WTC11 (cell line): ENCODE data around the gene KLHL25. TPM values are rescaled to one million over a fixed set of nuclear protein-coding genes. Genes with fewer than 3 reads are reported as not detected.

Experiments
- ATAC-seq: fragments of 200-7000 bp; cut with Tn5 transposase; 2 replicates; pipeline ENCODE4 v1.10.0; 2021; ENCODE audit warnings: mild to moderate bottlenecking, moderate library complexity
- CTCF ChIA-PET: fragments of 300-600 bp; sonication (Branson Sonifier 250); formaldehyde crosslinking; loops from one replicate; lab custom pipeline; 2021; ENCODE audit warnings: antibody characterized with exemption; lab: Charles Lee
- POLR2A ChIA-PET: fragments of 350-600 bp; sonication (Branson Sonifier 250); formaldehyde crosslinking; loops from one replicate; lab custom pipeline; 2021; ENCODE audit warnings: antibody characterized with exemption; lab: Charles Lee
- DNase-seq: peaks from one replicate; pipeline ENCODE4 v3.0.0; 2021; ENCODE audit warnings: low spot score
- H3K27ac Mint-ChIP-seq: 2 replicates; pipeline ENCODE4 v1.8.0; 2021; ENCODE audit warnings: mixed read lengths
- H3K27me3 Mint-ChIP-seq: 2 replicates; pipeline ENCODE4 v1.8.0; 2021; ENCODE audit warnings: low read depth, mild to moderate bottlenecking, moderate library complexity, mixed read lengths
- H3K36me3 Mint-ChIP-seq: 2 replicates; pipeline ENCODE4 v1.8.0; 2021; ENCODE audit warnings: mixed read lengths
- H3K4me1 Mint-ChIP-seq: 2 replicates; pipeline ENCODE4 v1.8.0; 2022; ENCODE audit warnings: mixed read lengths
- H3K4me3 Mint-ChIP-seq: 2 replicates; pipeline ENCODE4 v1.8.0; 2021; ENCODE audit warnings: mild to moderate bottlenecking, moderate library complexity, mixed read lengths
- H3K9me3 Mint-ChIP-seq: 2 replicates; pipeline ENCODE4 v1.8.0; 2021; ENCODE audit warnings: mixed read lengths
- CREM ChIP-seq: sonication (generic); formaldehyde crosslinking; IDR thresholded peaks from 2 replicates; pipeline ENCODE4 v1.8.1; 2022; ENCODE audit warnings: mild to moderate bottlenecking, missing genetic modification reagents, moderate library complexity
- ESRRA ChIP-seq: sonication (generic); formaldehyde crosslinking; IDR thresholded peaks from 2 replicates; pipeline ENCODE4 v1.8.1; 2022; ENCODE audit warnings: mild to moderate bottlenecking, missing genetic modification reagents, borderline replicate concordance
- FOXK1 ChIP-seq: sonication (generic); formaldehyde crosslinking; IDR thresholded peaks from 2 replicates; pipeline ENCODE4 v1.8.0; 2022; ENCODE audit warnings: mild to moderate bottlenecking, moderate library complexity, missing genetic modification reagents
- FOXP1 ChIP-seq: sonication (generic); formaldehyde crosslinking; IDR thresholded peaks from 2 replicates; pipeline ENCODE4 v1.8.0; 2022; ENCODE audit warnings: missing genetic modification reagents, mild to moderate bottlenecking, moderate library complexity, borderline replicate concordance
- IRF2 ChIP-seq: sonication (generic); formaldehyde crosslinking; IDR thresholded peaks from 2 replicates; pipeline ENCODE4 v1.8.0; 2022; ENCODE audit warnings: low read depth, missing genetic modification reagents, borderline replicate concordance
- NFATC4 ChIP-seq: fragments of 250-450 bp; sonication (Bioruptor Pico); IDR thresholded peaks from 2 replicates; pipeline ENCODE4 v1.9.0; 2021; ENCODE audit warnings: mild to moderate bottlenecking
- NFYB ChIP-seq: sonication (generic); formaldehyde crosslinking; conservative IDR thresholded peaks from 2 replicates; pipeline ENCODE4 v1.8.0; 2022; ENCODE audit warnings: low read depth, missing genetic modification reagents
- NR1H2 ChIP-seq: sonication (generic); formaldehyde crosslinking; IDR thresholded peaks from 2 replicates; pipeline ENCODE4 v1.9.0; 2021; ENCODE audit warnings: mild to moderate bottlenecking, moderate library complexity, missing genetic modification reagents
- NR3C1 ChIP-seq: sonication (generic); formaldehyde crosslinking; conservative IDR thresholded peaks from 2 replicates; pipeline ENCODE4 v1.8.1; 2023; ENCODE audit warnings: low read depth, mild to moderate bottlenecking, missing genetic modification reagents
- TEAD4 ChIP-seq: sonication (generic); formaldehyde crosslinking; IDR thresholded peaks from 2 replicates; pipeline ENCODE4 v1.8.0; 2022; ENCODE audit warnings: mild to moderate bottlenecking, missing genetic modification reagents
- TP53 ChIP-seq: sonication (generic); formaldehyde crosslinking; IDR thresholded peaks from 2 replicates; pipeline ENCODE4 v1.8.1; 2023; ENCODE audit warnings: mild to moderate bottlenecking, missing genetic modification reagents
- ZBTB21 ChIP-seq: sonication (generic); formaldehyde crosslinking; IDR thresholded peaks from 2 replicates; pipeline ENCODE4 v1.8.1; 2023; ENCODE audit warnings: mild to moderate bottlenecking, missing genetic modification reagents, borderline replicate concordance
- ZNF232 ChIP-seq: sonication (generic); formaldehyde crosslinking; IDR thresholded peaks from 2 replicates; pipeline ENCODE4 v1.8.0; 2022; ENCODE audit warnings: mild to moderate bottlenecking, missing genetic modification reagents
- ZNF416 ChIP-seq: fragments of 250-450 bp; sonication (Bioruptor Pico); IDR thresholded peaks from 2 replicates; pipeline ENCODE4 v1.9.0; 2021; ENCODE audit warnings: mild to moderate bottlenecking, inconsistent platforms
- total RNA-seq: library from RNA; stranded (reverse); gene quantifications from 3 replicates; pipeline ENCODE4 v1.2.3, GENCODE V29; 2021
- TF ChIP-seq, protein P1 (sequence below): sonication (generic); formaldehyde crosslinking; IDR thresholded peaks from 2 replicates; pipeline ENCODE4 v1.8.0; 2023; ENCODE audit warnings: mild to moderate bottlenecking, missing genetic modification reagents
- TF ChIP-seq, protein P2 (sequence below): fragments of 250-450 bp; sonication (Bioruptor Pico); IDR thresholded peaks from 2 replicates; pipeline ENCODE4 v1.9.0; 2021; ENCODE audit warnings: mild to moderate bottlenecking
- TF ChIP-seq, protein P3 (sequence below): fragments of 250-450 bp; sonication (Bioruptor Pico); IDR thresholded peaks from 2 replicates; pipeline ENCODE4 v1.9.0; 2021; ENCODE audit warnings: mild to moderate bottlenecking
- TF ChIP-seq, protein P4 (sequence below): sonication (generic); formaldehyde crosslinking; IDR thresholded peaks from 2 replicates; pipeline ENCODE4 v1.8.0; 2023; ENCODE audit warnings: missing genetic modification reagents, mild to moderate bottlenecking, borderline replicate concordance
- TF ChIP-seq, protein P5 (sequence below): sonication (generic); formaldehyde crosslinking; IDR thresholded peaks from 2 replicates; pipeline ENCODE4 v1.8.1; 2022; ENCODE audit warnings: missing genetic modification reagents, borderline replicate concordance

The KLHL25 gene
- total RNA-seq, 1 experiment from 2014 or later: 14.1 TPM

DNA sequence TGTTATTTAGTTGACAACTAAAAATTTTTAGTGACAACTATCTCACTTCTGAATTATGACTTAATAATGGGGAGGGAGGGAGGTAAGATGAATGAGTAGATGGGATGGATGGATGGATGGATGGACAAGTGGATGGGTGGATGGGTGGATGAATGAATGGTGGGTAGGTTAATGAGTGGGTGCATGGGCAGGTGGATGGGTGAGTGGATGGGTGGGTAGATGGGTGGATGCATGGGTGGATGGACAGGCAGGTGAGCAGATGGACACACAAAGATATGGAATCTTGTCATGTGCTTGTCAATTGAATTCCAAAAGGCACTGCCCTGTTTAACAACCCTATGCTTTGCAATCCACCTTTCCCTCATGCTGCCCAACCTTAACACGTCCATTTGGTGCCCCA, 41.5 kb downstream of the KLHL25 start (continued):
- TF ChIP-seq, protein P1, sequence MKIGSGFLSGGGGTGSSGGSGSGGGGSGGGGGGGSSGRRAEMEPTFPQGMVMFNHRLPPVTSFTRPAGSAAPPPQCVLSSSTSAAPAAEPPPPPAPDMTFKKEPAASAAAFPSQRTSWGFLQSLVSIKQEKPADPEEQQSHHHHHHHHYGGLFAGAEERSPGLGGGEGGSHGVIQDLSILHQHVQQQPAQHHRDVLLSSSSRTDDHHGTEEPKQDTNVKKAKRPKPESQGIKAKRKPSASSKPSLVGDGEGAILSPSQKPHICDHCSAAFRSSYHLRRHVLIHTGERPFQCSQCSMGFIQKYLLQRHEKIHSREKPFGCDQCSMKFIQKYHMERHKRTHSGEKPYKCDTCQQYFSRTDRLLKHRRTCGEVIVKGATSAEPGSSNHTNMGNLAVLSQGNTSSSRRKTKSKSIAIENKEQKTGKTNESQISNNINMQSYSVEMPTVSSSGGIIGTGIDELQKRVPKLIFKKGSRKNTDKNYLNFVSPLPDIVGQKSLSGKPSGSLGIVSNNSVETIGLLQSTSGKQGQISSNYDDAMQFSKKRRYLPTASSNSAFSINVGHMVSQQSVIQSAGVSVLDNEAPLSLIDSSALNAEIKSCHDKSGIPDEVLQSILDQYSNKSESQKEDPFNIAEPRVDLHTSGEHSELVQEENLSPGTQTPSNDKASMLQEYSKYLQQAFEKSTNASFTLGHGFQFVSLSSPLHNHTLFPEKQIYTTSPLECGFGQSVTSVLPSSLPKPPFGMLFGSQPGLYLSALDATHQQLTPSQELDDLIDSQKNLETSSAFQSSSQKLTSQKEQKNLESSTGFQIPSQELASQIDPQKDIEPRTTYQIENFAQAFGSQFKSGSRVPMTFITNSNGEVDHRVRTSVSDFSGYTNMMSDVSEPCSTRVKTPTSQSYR (CRISPR knock-in tag): no peak

DNA sequence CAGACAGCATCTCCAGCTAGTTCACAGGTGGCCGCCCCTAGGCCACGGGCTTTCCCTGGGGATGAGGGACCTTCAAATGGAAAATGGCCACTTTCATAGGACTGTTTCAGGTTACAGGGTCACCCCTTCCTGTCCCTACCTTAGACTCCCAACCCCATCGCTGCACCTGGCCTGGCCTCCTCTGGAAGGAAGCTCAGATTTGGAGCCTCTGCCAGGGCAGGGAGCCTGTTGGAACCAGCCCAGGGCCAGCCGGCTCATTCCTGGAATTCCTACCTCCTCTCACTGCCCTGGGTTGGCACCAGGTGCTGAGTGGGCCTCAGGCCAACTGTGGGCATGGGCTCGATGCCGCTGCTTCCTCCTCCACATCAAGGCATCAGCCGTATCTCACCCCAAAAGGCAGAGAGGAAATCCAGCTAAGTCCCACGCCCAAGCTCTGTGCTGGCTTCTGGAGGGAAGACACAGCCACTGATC, 42.2 kb downstream of the KLHL25 start:
- peak; percentile 35 for DNase-seq
- no peak for ATAC-seq
- ChIA-PET POLR2A (interaction anchor here (0.5 to 2.0 kb wide), 3 partner anchors 10 to 306 kb away, joined by 5 to 12 read pairs (median 6); no protein-coding TSS in a partner anchor), CTCF (interaction anchor here (0.6 to 2.7 kb wide), 11 partner anchors 10 to 106 kb away, joined by 3 to 18 read pairs (median 3); no protein-coding TSS in a partner anchor)
- peaks cover 63% of the 10 kb centered on the region for H3K4me1 Mint-ChIP-seq
- H3K27me3 Mint-ChIP-seq: no peaks in the 10 kb centered on the region
- no peak for TF ChIP-seq IRF2 (CRISPR knock-in tag)
- no peak for TF ChIP-seq NFYB (CRISPR knock-in tag)
- no peak for TF ChIP-seq TEAD4 (CRISPR knock-in tag)
- TF ChIP-seq CREM: no peak
- TF ChIP-seq NFATC4 (CRISPR knock-in tag): no peak
- TF ChIP-seq NR1H2: no peak
- TF ChIP-seq, protein P2, sequence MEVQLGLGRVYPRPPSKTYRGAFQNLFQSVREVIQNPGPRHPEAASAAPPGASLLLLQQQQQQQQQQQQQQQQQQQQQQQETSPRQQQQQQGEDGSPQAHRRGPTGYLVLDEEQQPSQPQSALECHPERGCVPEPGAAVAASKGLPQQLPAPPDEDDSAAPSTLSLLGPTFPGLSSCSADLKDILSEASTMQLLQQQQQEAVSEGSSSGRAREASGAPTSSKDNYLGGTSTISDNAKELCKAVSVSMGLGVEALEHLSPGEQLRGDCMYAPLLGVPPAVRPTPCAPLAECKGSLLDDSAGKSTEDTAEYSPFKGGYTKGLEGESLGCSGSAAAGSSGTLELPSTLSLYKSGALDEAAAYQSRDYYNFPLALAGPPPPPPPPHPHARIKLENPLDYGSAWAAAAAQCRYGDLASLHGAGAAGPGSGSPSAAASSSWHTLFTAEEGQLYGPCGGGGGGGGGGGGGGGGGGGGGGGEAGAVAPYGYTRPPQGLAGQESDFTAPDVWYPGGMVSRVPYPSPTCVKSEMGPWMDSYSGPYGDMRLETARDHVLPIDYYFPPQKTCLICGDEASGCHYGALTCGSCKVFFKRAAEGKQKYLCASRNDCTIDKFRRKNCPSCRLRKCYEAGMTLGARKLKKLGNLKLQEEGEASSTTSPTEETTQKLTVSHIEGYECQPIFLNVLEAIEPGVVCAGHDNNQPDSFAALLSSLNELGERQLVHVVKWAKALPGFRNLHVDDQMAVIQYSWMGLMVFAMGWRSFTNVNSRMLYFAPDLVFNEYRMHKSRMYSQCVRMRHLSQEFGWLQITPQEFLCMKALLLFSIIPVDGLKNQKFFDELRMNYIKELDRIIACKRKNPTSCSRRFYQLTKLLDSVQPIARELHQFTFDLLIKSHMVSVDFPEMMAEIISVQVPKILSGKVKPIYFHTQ: no peak
- no peak for TF ChIP-seq NR3C1 (CRISPR knock-in tag)
- TF ChIP-seq, protein P3, sequence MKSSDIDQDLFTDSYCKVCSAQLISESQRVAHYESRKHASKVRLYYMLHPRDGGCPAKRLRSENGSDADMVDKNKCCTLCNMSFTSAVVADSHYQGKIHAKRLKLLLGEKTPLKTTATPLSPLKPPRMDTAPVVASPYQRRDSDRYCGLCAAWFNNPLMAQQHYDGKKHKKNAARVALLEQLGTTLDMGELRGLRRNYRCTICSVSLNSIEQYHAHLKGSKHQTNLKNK (CRISPR knock-in tag): no peak
- TF ChIP-seq ESRRA (CRISPR knock-in tag): no peak
- no peak for TF ChIP-seq TP53 (CRISPR knock-in tag)
- TF ChIP-seq FOXP1 (CRISPR knock-in tag): no peak
- no peak for TF ChIP-seq ZBTB21 (CRISPR knock-in tag)
- TF ChIP-seq, protein P4, sequence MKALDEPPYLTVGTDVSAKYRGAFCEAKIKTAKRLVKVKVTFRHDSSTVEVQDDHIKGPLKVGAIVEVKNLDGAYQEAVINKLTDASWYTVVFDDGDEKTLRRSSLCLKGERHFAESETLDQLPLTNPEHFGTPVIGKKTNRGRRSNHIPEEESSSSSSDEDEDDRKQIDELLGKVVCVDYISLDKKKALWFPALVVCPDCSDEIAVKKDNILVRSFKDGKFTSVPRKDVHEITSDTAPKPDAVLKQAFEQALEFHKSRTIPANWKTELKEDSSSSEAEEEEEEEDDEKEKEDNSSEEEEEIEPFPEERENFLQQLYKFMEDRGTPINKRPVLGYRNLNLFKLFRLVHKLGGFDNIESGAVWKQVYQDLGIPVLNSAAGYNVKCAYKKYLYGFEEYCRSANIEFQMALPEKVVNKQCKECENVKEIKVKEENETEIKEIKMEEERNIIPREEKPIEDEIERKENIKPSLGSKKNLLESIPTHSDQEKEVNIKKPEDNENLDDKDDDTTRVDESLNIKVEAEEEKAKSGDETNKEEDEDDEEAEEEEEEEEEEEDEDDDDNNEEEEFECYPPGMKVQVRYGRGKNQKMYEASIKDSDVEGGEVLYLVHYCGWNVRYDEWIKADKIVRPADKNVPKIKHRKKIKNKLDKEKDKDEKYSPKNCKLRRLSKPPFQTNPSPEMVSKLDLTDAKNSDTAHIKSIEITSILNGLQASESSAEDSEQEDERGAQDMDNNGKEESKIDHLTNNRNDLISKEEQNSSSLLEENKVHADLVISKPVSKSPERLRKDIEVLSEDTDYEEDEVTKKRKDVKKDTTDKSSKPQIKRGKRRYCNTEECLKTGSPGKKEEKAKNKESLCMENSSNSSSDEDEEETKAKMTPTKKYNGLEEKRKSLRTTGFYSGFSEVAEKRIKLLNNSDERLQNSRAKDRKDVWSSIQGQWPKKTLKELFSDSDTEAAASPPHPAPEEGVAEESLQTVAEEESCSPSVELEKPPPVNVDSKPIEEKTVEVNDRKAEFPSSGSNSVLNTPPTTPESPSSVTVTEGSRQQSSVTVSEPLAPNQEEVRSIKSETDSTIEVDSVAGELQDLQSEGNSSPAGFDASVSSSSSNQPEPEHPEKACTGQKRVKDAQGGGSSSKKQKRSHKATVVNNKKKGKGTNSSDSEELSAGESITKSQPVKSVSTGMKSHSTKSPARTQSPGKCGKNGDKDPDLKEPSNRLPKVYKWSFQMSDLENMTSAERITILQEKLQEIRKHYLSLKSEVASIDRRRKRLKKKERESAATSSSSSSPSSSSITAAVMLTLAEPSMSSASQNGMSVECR (CRISPR knock-in tag): no peak
- TF ChIP-seq, protein P5, sequence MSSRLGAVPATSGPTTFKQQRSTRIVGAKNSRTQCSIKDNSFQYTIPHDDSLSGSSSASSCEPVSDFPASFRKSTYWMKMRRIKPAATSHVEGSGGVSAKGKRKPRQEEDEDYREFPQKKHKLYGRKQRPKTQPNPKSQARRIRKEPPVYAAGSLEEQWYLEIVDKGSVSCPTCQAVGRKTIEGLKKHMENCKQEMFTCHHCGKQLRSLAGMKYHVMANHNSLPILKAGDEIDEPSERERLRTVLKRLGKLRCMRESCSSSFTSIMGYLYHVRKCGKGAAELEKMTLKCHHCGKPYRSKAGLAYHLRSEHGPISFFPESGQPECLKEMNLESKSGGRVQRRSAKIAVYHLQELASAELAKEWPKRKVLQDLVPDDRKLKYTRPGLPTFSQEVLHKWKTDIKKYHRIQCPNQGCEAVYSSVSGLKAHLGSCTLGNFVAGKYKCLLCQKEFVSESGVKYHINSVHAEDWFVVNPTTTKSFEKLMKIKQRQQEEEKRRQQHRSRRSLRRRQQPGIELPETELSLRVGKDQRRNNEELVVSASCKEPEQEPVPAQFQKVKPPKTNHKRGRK: no peak
- TF ChIP-seq FOXK1: no peak
- no peak for TF ChIP-seq ZNF416 (CRISPR knock-in tag)
- TF ChIP-seq ZNF232 (CRISPR knock-in tag): no peak
- no peaks in the 10 kb centered on the region for H3K9me3 Mint-ChIP-seq
- peak overlapping the region; percentile 35; the same call in 1 of the 2 replicates for H3K4me3 Mint-ChIP-seq
- H3K27ac Mint-ChIP-seq: peak overlapping the region; percentile 87
- H3K36me3 Mint-ChIP-seq: peaks cover 10% of the 10 kb centered on the region; the same call in 1 of the 2 replicates
